Rectal smooth muscle tissue (tissue), 1 donor: ENCODE results near the gene ATP5PO.

Source experiments
- H3K27ac ChIP-seq: one replicate; pipeline ENCODE4 v1.7.0; 2013; ENCODE audit warnings: low read depth, low read length, inconsistent platforms
- H3K27me3 ChIP-seq: one replicate; pipeline ENCODE4 v1.7.0; 2013; ENCODE audit warnings: low read length; ENCODE audit not compliant: control insufficient read depth, insufficient read depth
- H3K36me3 ChIP-seq: one replicate; pipeline ENCODE4 v1.7.0; 2013; ENCODE audit warnings: low read length; ENCODE audit not compliant: control insufficient read depth, insufficient read depth
- H3K4me1 ChIP-seq: one replicate; pipeline ENCODE4 v1.7.0; 2013; ENCODE audit warnings: low read length; ENCODE audit not compliant: control insufficient read depth, insufficient read depth
- H3K4me3 ChIP-seq: one replicate; pipeline ENCODE4 v1.7.0; 2013; ENCODE audit warnings: low read length
- H3K9ac ChIP-seq: one replicate; pipeline ENCODE4 v1.7.0; 2013; ENCODE audit warnings: low read length

Gene ATP5PO, protein sequence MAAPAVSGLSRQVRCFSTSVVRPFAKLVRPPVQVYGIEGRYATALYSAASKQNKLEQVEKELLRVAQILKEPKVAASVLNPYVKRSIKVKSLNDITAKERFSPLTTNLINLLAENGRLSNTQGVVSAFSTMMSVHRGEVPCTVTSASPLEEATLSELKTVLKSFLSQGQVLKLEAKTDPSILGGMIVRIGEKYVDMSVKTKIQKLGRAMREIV

DNA sequence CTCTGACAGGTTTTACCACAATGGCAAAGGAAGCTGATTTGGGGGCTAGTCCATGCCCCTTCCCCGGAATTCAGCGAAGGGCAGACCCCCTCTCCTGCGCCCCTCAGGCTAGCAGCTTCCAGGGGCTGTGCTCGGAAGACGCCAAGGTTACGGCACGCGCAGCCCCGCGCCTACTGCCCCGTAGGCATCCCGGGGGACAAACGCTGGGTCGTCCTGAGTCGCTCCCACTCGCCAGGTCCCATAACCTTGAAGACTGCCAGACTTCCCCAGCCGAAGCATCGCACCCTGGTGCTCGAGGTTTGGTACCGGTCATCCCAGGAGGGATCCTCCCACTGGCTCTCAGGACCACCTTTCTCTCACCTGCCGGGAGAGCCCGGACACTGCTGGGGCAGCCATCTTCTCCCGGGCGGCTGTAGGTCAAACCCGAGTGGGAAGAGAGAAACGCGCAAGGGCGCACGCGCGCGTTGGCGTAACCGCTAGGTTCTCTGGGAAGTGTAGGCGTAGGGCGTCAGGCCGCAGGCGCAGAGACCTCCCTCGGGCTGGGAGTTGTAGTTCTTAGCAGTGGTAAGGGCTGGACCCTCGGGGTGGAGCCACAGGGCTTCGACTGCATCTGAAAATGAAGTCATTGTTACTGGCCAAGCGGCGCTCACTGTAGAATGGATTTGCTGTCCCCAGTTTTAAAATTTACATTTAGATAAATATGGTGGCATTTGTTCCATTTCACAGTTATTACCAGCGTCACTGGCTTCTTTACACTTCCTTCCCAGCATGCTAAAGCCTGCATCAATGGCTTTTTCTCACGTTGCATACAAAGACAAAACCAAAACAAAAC is at the start of gene ATP5PO:
ATP5PO (minus strand) TSS at position 437 of the 832 bp plus-strand sequence; CDS start at position 396, 41 bp downstream.
- H3K9ac ChIP-seq: peak within 1 kb of the TSS; percentile 97
- H3K36me3 ChIP-seq: peaks cover 2% of the 10 kb centered on the region
- H3K27me3 ChIP-seq: no peaks in the 10 kb centered on the region
- peak within 1 kb of the TSS; percentile 91 for H3K27ac ChIP-seq
- peak within 1 kb of the TSS; percentile 99 for H3K4me3 ChIP-seq
- H3K4me1 ChIP-seq: peaks cover 9% of the 10 kb centered on the region

DNA sequence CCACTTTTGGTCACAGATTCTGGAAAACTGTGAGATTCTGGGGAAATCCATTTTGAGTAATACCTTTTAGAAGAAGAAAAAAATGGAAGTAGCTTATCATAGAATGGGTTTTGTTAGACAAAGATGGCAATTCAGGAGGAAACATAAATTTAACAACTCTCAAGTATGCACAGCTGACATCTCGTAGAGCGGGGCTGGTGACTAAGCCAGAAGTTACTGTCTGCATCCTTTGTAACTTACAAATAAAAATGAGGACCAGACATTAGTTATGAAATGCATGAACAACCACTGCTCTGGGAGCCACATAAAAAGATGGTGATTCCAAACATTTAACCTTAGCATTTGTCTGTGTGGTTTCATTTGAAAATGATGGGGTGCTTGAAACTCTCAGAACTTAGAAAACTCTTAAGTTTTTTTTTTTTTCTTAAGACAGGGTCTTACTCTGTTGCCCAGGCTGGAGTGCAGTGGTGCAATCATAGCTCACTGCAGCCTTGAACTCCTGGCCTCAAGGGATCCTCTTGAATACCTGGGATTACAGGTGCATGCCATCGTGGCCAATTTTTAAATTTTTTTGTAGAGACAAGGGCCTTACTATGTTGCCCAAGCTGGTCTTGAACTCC is 49.2 kb upstream of the ATP5PO start:
- H3K27me3 ChIP-seq: no peaks in the 10 kb centered on the region

DNA sequence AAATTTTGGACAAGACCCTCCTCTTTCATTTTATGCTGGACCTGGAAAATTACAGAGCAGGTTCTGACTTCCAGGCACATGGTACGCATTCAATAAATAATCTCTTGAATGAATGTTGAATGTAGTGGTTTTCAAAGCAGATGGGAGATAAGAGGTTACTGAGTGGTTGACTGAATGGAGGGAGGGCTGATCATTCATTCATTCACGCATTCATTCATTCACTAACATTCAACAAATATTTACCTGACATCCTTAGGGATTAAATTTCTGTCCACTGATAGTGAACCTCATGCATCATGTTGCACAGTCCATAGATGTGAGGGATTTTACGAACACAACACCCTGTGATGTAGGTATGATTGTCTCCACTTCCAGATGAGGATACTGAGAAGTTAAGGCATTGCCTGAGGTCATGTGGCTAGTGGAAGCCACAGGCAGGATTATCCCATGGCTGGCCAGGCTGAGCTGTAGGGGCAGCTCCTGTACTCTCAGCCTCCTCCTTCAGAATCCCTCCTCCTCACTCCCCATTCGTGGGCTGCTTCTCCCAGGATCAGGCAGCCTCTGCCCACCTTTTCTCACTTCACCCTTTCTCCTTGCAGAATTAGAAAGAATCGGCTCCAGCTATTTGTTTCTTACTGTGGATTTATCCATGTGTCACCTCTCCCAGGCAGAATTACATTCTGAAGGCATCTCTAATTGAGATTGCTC is 48.4 kb upstream of the ATP5PO start:
- no peak overlapping the region for H3K9ac ChIP-seq
- H3K27ac ChIP-seq: no peak overlapping the region
- no peaks in the 10 kb centered on the region for H3K36me3 ChIP-seq
- H3K27me3 ChIP-seq: no peaks in the 10 kb centered on the region
- no peaks in the 10 kb centered on the region for H3K4me1 ChIP-seq
- no peak overlapping the region for H3K4me3 ChIP-seq

More for the DNA sequence above, 49.2 kb upstream of the ATP5PO start:
- Histone ChIP-seq H3K27ac (no peak overlapping the region), H3K4me1 (no peaks in the 10 kb centered on the region), H3K4me3 (no peak overlapping the region), H3K9ac (no peak overlapping the region), H3K36me3 (no peaks in the 10 kb centered on the region)

DNA sequence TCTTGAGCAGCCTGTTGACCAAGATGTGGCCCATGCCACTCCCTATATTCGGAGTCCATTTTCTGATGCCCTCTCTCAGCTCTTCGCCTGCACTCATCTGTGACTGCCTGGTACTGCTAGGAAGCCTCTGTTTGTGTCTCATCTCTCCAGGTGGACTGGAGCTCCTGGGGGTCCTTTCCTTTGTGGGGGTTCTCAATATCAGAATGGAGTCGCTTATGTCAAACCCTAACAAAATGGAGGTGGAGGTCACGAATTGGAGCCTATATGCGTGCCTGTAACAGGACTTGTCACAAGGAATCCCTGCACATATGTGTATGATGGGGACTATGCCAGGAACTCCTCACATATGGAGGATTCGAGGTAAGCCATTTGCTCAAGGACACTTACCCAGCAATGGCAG is 46.7 kb upstream of the ATP5PO start:
- Histone ChIP-seq H3K36me3 (no peaks in the 10 kb centered on the region), H3K4me3 (no peak overlapping the region)

DNA sequence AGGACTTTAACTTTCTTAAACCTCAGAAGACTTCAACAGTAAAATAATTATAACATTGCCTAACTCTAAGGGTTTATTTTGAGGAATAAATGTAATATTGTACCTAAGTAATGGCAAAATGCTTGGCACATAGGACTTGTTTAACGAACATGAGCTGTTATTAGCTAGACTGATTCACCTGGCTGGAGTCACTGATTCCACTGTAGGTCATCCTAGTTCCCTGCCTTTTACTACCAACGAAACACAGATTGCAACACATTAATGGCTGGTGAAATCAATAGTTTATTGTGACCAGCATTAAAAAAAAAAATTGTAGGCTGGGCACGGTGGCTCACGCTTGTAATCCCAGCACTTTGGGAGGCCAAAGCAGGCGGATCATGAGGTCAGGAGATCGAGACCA is 45.5 kb upstream of the ATP5PO start:
- Histone ChIP-seq H3K4me1 (no peaks in the 10 kb centered on the region), H3K36me3 (no peaks in the 10 kb centered on the region), H3K27ac (no peak overlapping the region), H3K4me3 (no peak overlapping the region), H3K9ac (no peak overlapping the region), H3K27me3 (no peaks in the 10 kb centered on the region)

More for the DNA sequence above, 46.7 kb upstream of the ATP5PO start:
- no peak overlapping the region for H3K27ac ChIP-seq
- H3K4me1 ChIP-seq: no peaks in the 10 kb centered on the region
- H3K27me3 ChIP-seq: no peaks in the 10 kb centered on the region
- no peak overlapping the region for H3K9ac ChIP-seq

DNA sequence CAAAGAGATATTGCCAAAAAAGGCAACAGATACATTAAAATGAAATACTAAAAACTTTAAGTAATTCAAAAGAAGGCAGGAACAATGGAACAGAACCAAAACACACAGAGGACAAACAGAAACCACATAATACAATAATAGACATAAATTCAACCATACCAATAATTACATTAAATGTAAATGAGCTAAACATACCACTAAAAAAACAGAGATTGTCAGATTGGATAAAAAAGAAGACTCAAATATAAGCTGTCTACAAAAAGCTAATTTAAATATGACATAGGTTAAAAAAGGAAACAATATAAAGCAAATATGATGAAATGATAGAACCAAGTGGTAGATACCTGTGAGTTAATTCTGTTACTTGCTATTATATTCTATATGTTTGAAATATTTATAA is 44.1 kb upstream of the ATP5PO start:
- Histone ChIP-seq H3K27me3 (no peaks in the 10 kb centered on the region), H3K9ac (no peak overlapping the region), H3K4me1 (no peaks in the 10 kb centered on the region), H3K36me3 (no peaks in the 10 kb centered on the region), H3K4me3 (no peak overlapping the region), H3K27ac (no peak overlapping the region)

DNA sequence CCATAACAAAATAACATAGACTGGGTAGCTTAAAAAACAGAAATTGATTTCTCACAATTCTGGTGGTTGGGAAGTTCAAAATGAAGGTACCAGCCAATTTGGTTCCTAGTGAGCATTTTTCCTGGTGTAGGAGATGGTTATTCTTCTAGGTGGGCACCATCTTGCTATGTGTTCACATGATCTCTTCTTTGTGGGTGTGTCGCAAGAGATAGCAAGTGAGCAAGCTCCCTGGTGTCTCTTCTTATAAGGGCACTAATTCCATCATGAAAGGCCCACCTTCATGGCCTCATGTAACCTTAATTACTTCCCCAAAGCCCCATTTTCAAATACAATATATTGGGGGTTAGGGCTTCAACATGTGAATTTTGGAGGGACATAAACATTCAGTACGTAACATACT is 38.8 kb upstream of the ATP5PO start:
- H3K9ac ChIP-seq: no peak overlapping the region
- no peak overlapping the region for H3K4me3 ChIP-seq
- H3K27ac ChIP-seq: no peak overlapping the region
- H3K27me3 ChIP-seq: no peaks in the 10 kb centered on the region
- H3K4me1 ChIP-seq: no peaks in the 10 kb centered on the region
- H3K36me3 ChIP-seq: no peaks in the 10 kb centered on the region

DNA sequence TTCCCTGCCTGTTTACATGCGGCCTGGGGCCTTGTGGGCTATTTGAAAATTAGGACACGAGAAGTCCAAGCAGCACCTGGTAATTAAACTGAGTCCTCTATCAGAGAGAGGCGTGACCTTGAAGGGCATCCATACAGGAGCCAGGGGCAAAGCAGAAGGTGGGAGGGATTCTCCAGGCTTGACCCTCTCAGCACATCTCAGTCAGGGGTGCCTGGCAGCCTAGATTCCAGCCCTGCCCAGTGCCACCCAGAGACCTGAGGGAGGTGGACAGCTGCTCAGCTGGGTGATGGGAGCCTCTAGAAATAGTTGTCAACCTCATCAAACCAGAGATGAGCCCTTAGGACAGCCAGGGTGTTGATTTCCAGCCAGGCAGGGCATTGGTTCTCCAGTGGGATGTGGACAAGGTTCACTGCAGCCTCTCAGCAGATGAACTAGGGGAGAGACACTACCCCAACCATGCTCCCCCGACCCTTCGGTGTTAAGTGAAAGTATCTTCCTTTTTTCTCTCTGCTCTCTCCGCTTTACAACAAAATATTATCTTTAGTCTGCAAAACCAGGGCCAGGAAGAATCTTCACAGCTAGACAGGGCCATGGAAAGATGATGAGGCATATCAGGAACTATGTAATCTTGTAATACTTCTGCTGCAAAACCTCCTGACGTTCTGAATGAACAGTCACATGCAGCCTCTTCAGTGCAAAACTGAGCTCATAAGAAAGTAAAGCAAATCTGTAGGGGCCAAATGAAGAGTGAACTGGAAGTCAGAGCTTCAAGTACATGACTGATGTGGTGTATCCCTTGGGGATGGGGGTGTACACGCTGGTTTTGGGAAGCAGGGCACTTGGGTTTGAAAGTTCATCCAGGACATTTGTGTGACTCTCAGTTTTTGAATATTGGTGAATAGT is 35.9 kb upstream of the ATP5PO start:
- Histone ChIP-seq H3K4me3 (peak overlapping the region; percentile 18), H3K36me3 (no peaks in the 10 kb centered on the region), H3K4me1 (peaks cover 16% of the 10 kb centered on the region), H3K27ac (no peak overlapping the region), H3K9ac (no peak overlapping the region), H3K27me3 (no peaks in the 10 kb centered on the region)

DNA sequence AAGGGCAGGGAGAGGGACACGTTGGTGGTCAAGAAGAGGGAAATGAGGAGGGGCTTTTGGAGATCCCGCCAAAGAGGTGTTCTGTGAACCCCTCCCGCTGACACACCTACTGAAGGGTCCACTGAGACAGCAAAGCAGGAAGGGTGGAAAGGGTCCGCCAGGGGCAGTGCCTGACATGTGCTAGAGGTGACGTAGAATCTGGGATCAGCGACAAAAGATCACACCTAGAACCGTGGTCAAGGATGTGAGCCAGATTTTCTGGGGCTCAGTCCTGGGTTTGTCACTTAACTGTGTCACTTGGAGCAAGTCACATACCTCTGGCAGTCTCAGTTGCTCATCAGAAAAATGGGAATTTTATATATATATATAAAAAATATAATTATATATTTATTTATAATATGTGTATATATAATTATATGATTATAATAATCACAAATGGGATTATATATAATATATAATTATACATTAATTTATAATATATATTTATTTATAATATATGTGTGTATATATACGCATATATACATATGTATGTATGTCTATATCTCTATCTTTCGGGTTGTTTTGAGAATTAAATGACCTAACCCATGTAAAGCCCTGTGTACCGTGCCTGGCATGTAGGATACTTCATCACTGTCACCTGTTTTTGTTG is 35.0 kb upstream of the ATP5PO start:
- H3K27ac ChIP-seq: no peak overlapping the region
- no peak overlapping the region for H3K9ac ChIP-seq
- H3K36me3 ChIP-seq: no peaks in the 10 kb centered on the region
- no peaks in the 10 kb centered on the region for H3K27me3 ChIP-seq
- peaks cover 16% of the 10 kb centered on the region for H3K4me1 ChIP-seq
- H3K4me3 ChIP-seq: no peak overlapping the region

DNA sequence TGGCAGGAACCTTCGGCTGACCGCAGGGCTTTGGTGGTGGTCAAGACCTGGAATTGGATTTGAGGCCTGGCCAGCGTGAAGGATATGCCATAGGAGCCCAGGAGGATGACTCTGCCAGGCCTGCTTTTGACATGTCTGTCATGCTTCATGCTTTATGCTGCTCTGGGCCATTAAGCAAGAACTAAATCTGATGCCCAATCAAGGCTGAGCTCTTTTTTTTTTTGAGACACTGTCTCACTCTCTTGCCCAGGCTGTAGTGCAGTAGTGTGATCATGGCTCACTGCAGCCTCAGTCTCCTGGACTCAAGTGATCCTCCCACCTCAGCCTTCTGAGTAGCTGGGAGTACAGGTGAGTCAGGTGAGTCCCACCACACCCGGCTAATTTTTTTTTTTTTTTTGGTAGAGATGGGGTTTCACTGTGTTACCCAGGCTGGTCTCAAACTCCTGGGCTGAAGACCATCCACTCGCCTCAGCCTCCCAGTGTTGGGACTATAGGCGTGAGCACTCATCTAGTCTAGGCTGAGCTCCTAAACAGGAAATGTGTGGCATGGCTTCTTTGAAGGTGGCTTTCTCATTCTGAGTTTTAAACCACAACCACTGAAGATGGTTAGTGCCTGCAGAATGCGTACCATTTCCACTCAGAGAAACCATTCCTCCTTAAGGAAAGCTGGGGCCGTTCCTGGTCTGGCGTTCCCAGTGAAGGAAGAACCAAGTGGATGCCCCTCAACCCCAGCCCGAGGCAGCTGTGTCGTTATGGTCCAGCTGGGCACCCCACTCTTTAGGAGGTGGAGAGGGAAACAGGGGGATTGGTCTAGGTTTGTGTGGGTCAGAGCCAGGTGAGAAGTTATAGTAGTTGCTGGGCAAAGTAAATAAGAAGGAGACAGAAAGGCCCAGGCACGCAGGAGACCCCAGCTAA is 34.2 kb upstream of the ATP5PO start:
- Histone ChIP-seq H3K27ac (no peak overlapping the region), H3K4me1 (peaks cover 16% of the 10 kb centered on the region), H3K27me3 (no peaks in the 10 kb centered on the region), H3K36me3 (no peaks in the 10 kb centered on the region), H3K9ac (no peak overlapping the region), H3K4me3 (no peak overlapping the region)
